GM18907 (cell line): ENCODE measurements around the gene PSMC4.
A peak's percentile ranks its signal among the peaks of the same experiment; 100 is the strongest.

Source experiments
- ATAC-seq: cut with Tn5 transposase; IDR thresholded peaks from one replicate; pipeline ENCODE4 v1.9.1; 2021; ENCODE audit warnings: mild to moderate bottlenecking, moderate library complexity; ENCODE audit not compliant: unreplicated experiment

Gene PSMC4

DNA sequence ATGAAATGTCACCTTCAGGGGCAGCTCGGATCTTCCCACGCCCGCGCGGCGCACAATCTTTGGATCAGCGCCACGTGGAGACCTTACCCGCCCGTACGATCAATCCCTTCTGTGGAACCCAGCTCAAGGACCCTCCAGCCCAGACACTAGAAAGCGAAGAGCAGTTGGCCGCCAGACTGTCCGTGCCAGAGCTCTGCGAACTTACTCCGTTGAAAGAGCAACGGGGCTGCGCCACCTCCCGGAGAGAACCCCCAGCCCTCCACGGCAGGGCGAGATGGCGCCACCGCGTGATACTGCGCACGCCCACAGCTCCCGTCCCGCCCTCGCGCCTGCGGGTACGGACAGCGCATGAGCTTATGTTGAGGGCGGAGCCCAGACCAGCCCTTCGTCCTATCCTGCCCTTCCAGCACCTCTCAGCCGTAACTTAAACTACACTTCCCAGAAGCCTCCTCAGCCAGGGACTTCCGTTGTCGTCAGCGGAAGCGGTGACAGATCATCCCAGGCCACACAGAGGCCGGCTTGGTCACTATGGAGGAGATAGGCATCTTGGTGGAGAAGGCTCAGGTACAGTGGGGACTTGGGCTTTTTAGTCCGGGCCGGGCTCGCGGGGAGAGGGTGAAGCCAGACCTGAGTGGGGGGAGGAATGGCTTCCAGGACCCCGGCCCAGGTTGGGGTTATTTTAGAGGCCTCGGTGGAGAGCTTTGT lies at the start of gene PSMC4:
Gene PSMC4, plus strand, starts transcription at position 491 of the 705 bp plus-strand sequence. Its CDS starts 38 bp downstream, at position 529.
- peak; percentile 92 for ATAC-seq

GRCh38 chr19:39923862-39924261 lies 47.1 kb upstream of the PSMC4 start:
- no peak for ATAC-seq

DNA sequence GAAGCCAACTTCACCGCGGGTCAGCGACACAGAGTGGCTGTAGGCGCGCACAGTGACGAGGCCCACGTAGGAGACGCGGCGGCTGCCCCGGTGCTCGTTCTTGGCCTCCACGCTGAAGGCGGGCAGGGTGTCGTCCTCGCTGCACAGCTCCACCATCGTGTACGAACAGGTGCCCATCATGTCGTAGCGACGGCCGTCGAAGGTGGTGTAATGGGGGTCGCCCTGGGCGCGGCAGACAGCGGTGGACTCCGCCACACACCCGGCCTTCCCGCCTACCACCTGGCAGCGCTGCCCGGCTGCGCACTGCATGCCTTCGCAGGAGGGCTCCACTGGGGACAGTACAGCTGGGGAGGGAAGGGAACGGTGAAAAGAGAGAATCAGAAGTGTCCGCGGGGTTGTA lies 46.6 kb upstream of the PSMC4 start:
- no peak for ATAC-seq

- no peak for ATAC-seq
These were observed 46.0 kb upstream of the PSMC4 start for GRCh38 chr19:39924952-39925351.

- no peak for ATAC-seq
These were observed 44.7 kb upstream of the PSMC4 start for GRCh38 chr19:39926170-39926760.

- no peak for ATAC-seq
These were observed 43.9 kb upstream of the PSMC4 start for GRCh38 chr19:39927076-39927475.

DNA sequence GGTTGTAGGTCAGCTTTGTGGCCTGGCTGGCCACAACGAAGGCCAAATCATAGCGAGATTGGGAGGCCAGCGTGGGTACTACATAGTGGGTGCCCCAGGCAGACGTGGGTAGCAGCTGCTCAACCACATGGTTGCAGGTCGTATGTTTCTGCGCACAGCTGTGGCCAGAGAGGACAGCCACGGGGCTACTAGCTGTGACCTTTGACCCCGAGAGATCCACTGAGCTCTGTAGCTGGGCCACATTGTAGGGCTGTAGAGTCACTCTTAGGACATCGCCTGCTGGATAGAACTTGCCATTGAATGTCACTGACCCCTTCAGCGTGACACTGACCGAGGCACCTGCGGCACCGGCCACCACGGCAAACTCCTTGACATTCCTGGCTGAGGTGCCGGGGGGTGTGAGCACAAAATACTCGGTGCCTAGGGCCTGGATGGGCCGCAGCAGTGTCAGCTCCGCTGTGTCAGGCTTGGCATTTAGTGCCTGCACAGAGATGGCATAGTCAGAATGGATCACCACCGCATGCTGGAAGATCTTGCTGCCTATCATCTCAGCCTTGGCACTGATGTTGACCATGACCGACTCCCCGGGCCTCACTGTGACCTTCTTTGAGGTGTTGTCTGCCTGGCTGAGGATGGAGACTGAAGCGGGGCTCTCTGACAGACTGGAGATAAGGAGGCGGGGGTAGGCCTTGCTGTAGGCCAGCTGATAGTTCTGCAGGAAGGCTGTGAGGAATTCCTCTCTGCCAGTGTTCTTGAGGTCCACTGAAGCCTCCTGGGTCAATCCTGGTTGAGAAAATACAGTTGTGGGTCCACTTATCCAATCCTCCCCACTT lies 43.2 kb upstream of the PSMC4 start:
- no peak for ATAC-seq

GRCh38 chr19:39928357-39928725 lies 42.6 kb upstream of the PSMC4 start:
- no peak for ATAC-seq

GRCh38 chr19:39929750-39930149 lies 41.2 kb upstream of the PSMC4 start:
- ATAC-seq: no peak

- ATAC-seq: no peak
These were observed 36.2 kb upstream of the PSMC4 start, which contains the start of gene FCGBP for GRCh38 chr19:39934584-39935363. Gene FCGBP, minus strand, starts transcription at chr19:39934634.

DNA sequence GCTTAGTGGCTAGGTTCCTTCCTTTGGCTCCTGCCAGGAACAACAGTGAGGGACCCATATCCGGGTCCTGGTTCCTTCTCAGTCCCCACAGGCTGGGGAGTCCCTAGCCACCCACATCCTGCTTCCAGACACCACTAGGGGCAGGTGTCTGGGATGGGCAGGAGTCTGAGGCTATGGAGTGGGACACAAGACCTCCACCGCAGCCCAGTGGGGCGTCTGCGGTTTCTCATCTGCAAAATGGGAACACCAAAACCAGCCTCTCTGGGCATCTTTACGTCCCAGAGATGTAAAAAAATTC lies 35.7 kb upstream of the PSMC4 start:
- no peak for ATAC-seq

DNA sequence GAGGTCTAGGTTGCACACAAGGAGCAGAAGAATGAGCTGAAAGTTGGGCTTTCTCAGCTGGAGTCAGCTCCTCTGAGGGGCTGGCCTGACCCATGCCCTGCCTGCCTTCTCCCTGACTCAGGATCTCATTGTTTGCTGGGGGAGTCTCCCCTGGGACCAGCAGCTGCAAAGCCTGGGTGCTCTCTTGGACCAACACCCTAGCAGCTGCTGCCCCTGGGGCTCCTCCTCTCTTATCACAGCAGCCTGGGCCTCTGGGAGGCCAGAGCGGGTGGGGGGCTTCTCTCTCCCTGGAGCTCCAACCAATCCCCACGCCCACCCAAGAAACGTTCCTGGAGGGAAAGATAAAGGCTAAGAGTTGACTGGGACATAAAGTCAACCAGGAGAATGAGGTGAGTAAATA lies 34.9 kb upstream of the PSMC4 start:
- ATAC-seq: no peak

DNA sequence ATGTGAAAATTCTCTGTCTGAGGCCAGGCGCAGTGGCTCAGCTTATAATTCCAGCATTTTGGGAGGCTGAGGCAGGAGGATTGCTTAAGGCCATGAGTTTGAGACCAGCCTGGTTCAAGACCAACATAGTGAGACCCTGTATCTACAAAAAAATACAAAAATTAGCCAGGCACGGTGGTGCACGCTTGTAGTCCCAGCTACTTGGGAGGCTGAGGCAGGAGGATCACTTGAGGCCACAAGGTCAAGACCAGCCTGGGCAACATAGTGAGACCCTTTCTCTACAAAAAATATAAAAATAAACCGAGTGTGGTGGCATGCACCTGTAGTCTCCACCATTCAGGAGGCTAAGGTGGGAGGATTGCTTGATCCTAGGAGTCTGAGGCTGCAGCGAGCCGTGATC lies 34.3 kb upstream of the PSMC4 start:
- ATAC-seq: no peak

GRCh38 chr19:39937094-39937720 lies 33.8 kb upstream of the PSMC4 start:
- ATAC-seq: no peak

DNA sequence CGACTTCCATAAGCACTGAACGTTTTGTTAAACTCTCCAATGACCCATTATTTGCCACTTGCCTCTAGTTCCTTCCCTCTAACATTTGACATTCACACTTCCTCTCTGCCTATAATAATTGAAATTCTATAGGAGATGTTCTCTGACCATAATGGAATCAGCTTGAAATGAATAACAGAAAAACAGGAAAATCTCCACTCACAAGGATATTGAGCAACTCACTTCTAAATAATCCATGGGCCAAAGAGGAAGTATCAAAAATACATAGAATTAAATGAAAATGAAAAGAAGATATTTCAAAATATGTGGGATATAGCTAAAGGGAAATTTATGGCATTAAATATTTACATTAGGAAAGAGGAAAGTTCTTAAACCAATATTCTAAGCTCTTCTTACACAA lies 33.2 kb upstream of the PSMC4 start:
- no peak for ATAC-seq

DNA sequence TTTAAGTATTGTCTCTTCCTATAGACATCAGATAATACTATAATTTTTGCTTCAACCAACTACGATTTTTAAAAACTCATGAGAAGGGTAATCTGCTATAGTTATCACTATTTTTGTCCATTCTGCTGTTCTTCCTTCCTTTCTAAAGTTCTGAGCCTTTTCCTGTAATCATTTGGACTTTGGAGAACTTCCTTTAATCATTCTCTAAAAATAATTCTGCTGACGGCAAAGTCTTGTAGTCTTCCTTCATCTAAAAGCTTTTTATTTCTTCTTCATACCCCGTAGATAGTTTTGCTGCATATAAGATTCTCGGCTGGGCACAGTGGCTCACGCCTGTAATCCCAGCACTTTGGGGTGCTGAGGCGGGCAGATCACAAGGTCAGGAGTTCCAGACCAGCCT lies 31.4 kb upstream of the PSMC4 start:
- ATAC-seq: no peak

DNA sequence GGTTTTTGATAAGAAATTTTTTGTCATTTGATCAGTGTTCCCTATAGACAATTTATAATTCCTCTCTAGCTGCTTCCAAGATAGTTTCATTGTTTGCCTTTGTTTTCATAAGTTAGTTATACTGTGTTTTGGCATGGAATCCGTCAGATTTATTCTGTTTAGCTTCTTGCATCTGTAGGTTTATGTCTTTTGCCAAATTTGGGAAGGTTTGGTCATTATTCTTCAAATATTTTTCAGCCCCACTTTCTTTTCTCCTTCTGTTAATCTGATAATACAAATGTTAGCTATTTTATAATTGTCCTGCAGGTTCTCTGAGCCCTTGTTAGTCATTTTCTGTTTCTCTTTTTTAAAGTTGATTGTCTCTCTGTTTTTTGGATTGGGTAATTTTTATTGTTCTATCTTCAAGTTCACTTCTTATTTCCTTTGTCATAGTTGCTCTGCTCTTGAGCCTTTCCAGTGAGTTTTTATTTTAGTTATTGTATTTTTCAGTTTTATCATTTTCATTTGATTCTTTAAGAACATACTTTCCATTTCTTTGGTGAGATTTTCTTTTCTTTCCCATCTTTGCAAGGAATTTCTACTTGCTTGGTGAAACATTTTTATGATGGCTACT lies 30.6 kb upstream of the PSMC4 start:
- ATAC-seq: no peak

- ATAC-seq: peak; percentile 14
These were observed 29.8 kb upstream of the PSMC4 start for GRCh38 chr19:39941151-39941550.

DNA sequence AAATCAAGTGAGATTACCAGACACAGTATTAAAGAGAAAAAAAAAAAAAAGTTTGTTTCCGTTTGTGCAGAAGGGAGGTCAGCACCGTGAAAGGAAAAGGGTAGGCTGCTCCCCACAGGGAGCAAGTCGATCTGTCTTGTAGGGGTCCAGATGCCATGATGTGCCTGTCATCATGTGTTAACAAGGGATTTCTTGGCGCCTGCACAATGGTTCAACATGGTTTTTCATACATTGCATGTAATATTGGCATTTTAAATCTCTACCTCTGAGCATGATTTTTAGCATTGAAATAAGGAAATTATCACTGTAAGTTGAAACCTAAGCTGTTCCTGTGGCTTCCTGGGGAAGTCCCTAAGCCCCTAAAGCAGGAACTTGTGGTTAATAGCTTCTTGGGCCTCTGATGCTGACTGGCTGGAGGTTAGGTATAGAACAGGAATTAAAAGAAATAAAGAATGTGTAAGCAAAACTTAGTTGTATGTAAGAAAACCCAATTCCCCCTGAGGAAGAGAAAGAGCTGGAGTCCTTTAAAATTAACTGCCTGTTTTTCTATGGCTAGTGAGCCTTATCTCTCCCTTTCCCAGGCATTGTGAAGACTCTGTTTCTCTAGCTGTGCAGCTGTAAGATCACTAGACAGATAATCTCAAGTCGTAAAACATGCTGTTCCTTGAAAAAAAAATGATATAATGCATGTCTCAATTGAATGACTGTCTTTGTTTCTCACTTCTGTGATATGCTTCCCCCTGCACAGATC lies 29.2 kb upstream of the PSMC4 start:
- peak; percentile 60 for ATAC-seq

DNA sequence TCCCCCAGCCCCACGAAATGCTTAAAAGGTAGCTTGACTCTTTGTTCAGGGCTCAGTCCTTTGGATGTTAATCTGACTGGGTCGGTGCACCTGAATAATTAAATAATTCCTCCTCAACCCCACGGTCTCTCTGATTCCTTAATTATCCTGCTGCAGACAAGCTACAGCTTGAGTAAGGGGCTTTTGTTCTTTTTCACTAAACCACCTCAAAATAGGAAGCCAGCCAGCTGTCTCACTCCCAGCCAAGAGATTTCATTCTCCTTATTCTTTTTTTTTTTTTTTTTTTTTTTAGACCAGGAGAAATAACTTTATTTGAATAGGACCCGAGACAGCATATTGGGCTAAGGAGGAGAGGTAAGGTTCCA lies 28.6 kb upstream of the PSMC4 start:
- no peak for ATAC-seq
